Activated CD4-positive, alpha-beta T cell treated with anti-CD3 and anti-CD28 coated beads, Interleukin-10, Interleukin-2, amounts not matched to agents 100 ng/mL and 50 ng/mL, durations not matched to agents 16 hours and 8 hours (primary cell): ENCODE measurements around the gene KDM5D.

Source experiments
- DNase-seq: peaks from one replicate; pipeline ENCODE4 v3.0.0-alpha.2; 2020

KDM5D gene

GRCh38 chrY:19744381-19745378 is at the start of gene KDM5D:
Gene KDM5D (minus strand): TSS chrY:19744726. CDS start chrY:19744534, 192 bp downstream.
- no peak for DNase-seq

- no peak for DNase-seq
Measured at GRCh38 chrY:19768375-19768774, 23.8 kb upstream of the KDM5D start.

GRCh38 chrY:19743331-19743730 is 1.2 kb downstream of the KDM5D start:
- DNase-seq, result no peak

GRCh38 chrY:19742153-19742552 is 2.4 kb downstream of the KDM5D start:
- no peak for DNase-seq

GRCh38 chrY:19734425-19734824 is 10.1 kb downstream of the KDM5D start:
- DNase-seq, result no peak

GRCh38 chrY:19717950-19718349 is 26.6 kb downstream of the KDM5D start:
- no peak for DNase-seq

GRCh38 chrY:19717146-19717545 is 27.4 kb downstream of the KDM5D start:
- DNase-seq, result no peak

GRCh38 chrY:19715226-19715625 is 29.3 kb downstream of the KDM5D start:
- DNase-seq, result no peak

GRCh38 chrY:19713430-19713829 is 31.1 kb downstream of the KDM5D start:
- no peak for DNase-seq

GRCh38 chrY:19706273-19706672 is 38.3 kb downstream of the KDM5D start:
- DNase-seq, result no peak

- no peak for DNase-seq
Measured at GRCh38 chrY:19698495-19698894, 46.0 kb downstream of the KDM5D start.

- DNase-seq, result no peak
Measured at GRCh38 chrY:19680821-19681220, 63.7 kb downstream of the KDM5D start.
